OCI-LY7 (cell line): ENCODE data around the gene INPP5A. TPM values are rescaled to one million over a fixed set of nuclear protein-coding genes. Genes with fewer than 3 reads are reported as not detected.

ENCODE experiments used
- BruUV-seq: library from RNA; stranded (reverse); fragments of 400-500 nt; replicated peaks from 2 replicates; lab custom pipeline; 2021; lab: Mats Ljungman, UMichigan
- CTCF ChIA-PET: fragments of 300-600 bp; sonication (Branson Sonifier 250); formaldehyde crosslinking; loops from one replicate; lab custom pipeline; 2022; ENCODE audit warnings: antibody characterized with exemption; ENCODE audit not compliant: unreplicated experiment; lab: Charles Lee
- POLR2A ChIA-PET: fragments of 300-600 bp; sonication (Branson Sonifier 250); formaldehyde crosslinking; loops from one replicate; lab custom pipeline; 2022; ENCODE audit warnings: antibody characterized with exemption; lab: Charles Lee
- DNase-seq: peaks from one replicate; pipeline ENCODE4 v3.0.0-alpha.2; 2015; ENCODE audit warnings: low spot score
- H2AFZ ChIP-seq: fragments of 200-600 bp; sonication (generic), shearing (Covaris generic); 2 replicates; pipeline ENCODE4 v1.6.1; 2014; ENCODE audit warnings: mild to moderate bottlenecking, antibody characterized with exemption, low read length, moderate library complexity
- H3K27ac ChIP-seq: fragments of 200-600 bp; sonication (generic); 2 replicates; pipeline ENCODE4 v1.5.1; 2014; ENCODE audit warnings: mixed run types, low read depth, mild to moderate bottlenecking, moderate library complexity, low read length, inconsistent platforms; ENCODE audit not compliant: poor library complexity, severe bottlenecking
- H3K36me3 ChIP-seq: fragments of 200-600 bp; sonication (generic); 2 replicates; pipeline ENCODE4 v1.6.1; 2014; ENCODE audit warnings: mild to moderate bottlenecking, antibody characterized with exemption, low read length, moderate library complexity, mixed read lengths; ENCODE audit not compliant: insufficient read depth
- H3K4me1 ChIP-seq: fragments of 200-600 bp; sonication (generic); 2 replicates; pipeline ENCODE4 v1.5.1; 2014; ENCODE audit warnings: mild to moderate bottlenecking, low read length; ENCODE audit not compliant: insufficient read depth, poor library complexity, severe bottlenecking
- H3K4me2 ChIP-seq: fragments of 200-600 bp; sonication (generic); 2 replicates; pipeline ENCODE4 v1.6.1; 2014; ENCODE audit warnings: mild to moderate bottlenecking, low read length
- H3K4me3 ChIP-seq: fragments of 200-600 bp; sonication (generic); 2 replicates; pipeline ENCODE4 v1.5.1; 2014; ENCODE audit warnings: mild to moderate bottlenecking, low read depth, low read length; ENCODE audit not compliant: poor library complexity, severe bottlenecking
- H3K79me2 ChIP-seq: fragments of 200-600 bp; sonication (generic); 2 replicates; pipeline ENCODE4 v1.6.1; 2016; ENCODE audit warnings: low read depth, mild to moderate bottlenecking, low read length, moderate library complexity, mixed read lengths; ENCODE audit not compliant: insufficient read depth
- H3K9me2 ChIP-seq: fragments of 200-600 bp; sonication (generic); 2 replicates; pipeline ENCODE4 v1.6.1; 2016; ENCODE audit warnings: mild to moderate bottlenecking, low read length, mixed read lengths; ENCODE audit not compliant: insufficient read depth
- H3K9me3 ChIP-seq: fragments of 200-600 bp; sonication (generic); 2 replicates; pipeline ENCODE4 v1.6.1; 2014; ENCODE audit warnings: mild to moderate bottlenecking, mixed run types, low read length, mixed read lengths
- H4K20me1 ChIP-seq: fragments of 200-600 bp; sonication (generic); 2 replicates; pipeline ENCODE4 v1.6.1; 2014; ENCODE audit warnings: mild to moderate bottlenecking, antibody characterized with exemption, low read length, moderate library complexity, mixed read lengths; ENCODE audit not compliant: insufficient read depth
- CTCF ChIP-seq: fragments of 200-600 bp; sonication (generic); conservative IDR thresholded peaks from 2 replicates; pipeline ENCODE4 v1.5.1; 2014; ENCODE audit warnings: mild to moderate bottlenecking, antibody characterized with exemption, low read length, moderate library complexity, mixed read lengths
- EZH2phosphoT487 ChIP-seq: fragments of 200-600 bp; sonication (generic); IDR thresholded peaks from 2 replicates; pipeline ENCODE4 v1.6.1; 2018; ENCODE audit warnings: low read depth, borderline replicate concordance, mild to moderate bottlenecking, mixed run types, antibody characterized with exemption, low read length, moderate library complexity, mixed read lengths
- intact Hi-C: fragments of 100-400 bp; cut with micrococcal nuclease; formaldehyde crosslinking; loops from one replicate; pipeline ENCODE4 v1.10.0; 2022; ENCODE audit not compliant: unreplicated experiment
- total RNA-seq, 2 experiments: library from RNA; depleted of rRNA in 1 of 2; stranded (reverse); fragments of >200 nt in 1 of 2; shearing (Covaris generic) in 1 of 2; gene quantifications; 2 replicates each; pipeline ENCODE4 v1.2.3, GENCODE V29; 2014 to 2022

The INPP5A gene
- total RNA-seq, 2 experiments from 2014 or later = 14.5 to 18.4 TPM

DNA sequence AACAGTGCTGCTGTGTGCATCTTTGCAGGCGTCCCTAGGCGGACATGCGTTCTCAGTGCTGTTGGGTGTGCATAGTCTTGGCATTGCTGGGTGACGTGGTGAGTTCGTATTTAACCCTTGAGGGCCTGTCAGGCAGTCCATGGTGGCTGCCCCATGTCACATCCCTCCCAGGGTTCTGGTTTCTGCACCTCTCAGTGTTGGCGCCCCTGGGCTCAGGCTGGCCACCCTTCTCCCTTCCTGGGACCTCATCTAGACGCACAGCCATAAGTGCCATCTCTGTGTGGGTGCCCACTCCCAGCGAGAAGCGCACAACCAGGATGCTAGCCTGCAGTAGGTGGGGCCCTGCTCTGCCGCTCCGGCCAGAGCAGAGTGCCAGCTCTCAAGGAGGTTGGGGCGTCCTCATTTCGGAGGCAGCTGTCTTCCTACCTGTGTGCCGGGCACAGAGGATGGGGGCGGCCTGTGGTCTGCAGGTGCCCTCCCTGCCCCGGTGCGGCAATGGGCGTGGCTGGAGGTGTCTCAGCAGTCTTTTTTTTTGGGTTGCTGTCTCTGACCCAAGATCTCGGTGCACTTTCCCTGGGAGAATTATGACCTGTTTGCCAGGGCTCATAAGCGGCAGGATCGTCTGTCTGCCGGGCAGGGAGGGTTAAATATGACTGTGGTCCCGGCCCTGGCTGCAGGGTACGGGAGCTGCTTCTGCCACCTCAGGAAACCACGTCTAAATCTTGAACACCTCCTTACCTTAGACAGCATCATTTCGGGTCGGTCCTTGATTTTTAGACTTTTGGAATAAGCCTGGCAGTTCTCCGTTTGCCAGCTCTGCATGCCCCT, 6.5 kb downstream of the INPP5A start:
- H3K4me1 ChIP-seq = peaks cover 61% of the 10 kb centered on the region
- no peaks in the 10 kb centered on the region for H3K9me3 ChIP-seq
- H4K20me1 ChIP-seq = peaks cover 4% of the 10 kb centered on the region; the same call in 1 of the 2 replicates
- intact Hi-C loops = no loop called here
- no peak for DNase-seq
- peak overlapping the region; percentile 14; the same call in 1 of the 2 replicates for H2AFZ ChIP-seq
- peak overlapping the region; percentile 48 for H3K4me3 ChIP-seq
- peak overlapping the region; percentile 66 for H3K4me2 ChIP-seq
- CTCF ChIA-PET = no interaction called here
- no peak overlapping the region for H3K27ac ChIP-seq
- no peak for TF ChIP-seq CTCF
- TF ChIP-seq EZH2phosphoT487 = no peak
- no peaks in the 10 kb centered on the region for H3K9me2 ChIP-seq
- H3K79me2 ChIP-seq = no peaks in the 10 kb centered on the region
- BruUV-seq = no TSS peak
- no peaks in the 10 kb centered on the region for H3K36me3 ChIP-seq
- POLR2A ChIA-PET = no interaction called here

DNA sequence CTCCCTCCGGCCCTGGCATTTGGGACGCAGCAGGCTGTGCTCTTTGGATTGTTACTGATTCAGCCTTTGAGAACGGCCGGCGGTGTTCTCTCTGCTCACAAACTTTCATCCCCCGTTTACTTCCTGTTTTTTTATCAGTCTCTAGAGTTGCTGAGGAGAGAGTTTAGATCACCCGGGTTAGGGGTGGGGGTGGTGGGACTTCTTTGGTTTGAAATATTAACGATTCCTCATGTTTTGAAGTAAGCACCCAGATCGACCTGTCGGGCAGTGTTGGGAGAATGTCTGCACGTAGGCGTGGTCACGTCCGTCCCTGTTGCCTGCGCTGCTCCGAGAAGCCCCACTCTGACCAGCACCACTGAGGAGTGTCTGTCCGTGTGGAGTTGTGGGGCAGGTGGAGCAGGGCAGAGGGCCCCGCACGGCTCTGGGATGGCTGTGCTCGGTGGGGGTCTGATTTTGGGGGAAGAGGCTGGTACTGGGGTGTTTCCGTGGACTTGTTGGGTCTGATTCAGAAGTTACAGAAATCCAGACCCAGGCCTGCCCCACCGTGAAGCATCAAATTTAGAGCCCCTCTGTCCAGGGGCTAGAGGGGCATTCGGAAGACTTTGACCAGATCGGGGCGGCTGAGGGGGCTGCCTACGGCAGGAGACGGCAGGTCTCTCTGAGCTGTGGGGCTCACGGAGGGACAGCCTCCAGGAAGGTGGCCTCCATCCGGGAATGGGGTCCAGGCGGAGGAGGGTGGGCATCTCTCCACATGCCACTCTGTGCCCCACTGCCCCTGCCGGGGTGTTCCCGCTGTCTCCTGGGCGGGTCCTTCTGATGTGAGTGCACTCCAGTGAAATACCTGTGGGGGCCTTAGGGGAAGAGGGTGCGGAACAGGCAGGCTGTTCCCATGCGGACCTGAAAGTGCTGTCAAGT, 7.4 kb downstream of the INPP5A start:
- Histone ChIP-seq H3K9me3 (no peaks in the 10 kb centered on the region), H3K9me2 (no peaks in the 10 kb centered on the region), H3K79me2 (no peaks in the 10 kb centered on the region), H3K36me3 (no peaks in the 10 kb centered on the region), H3K27ac (no peak overlapping the region), H3K4me2 (peak overlapping the region; percentile 66), H3K4me1 (peaks cover 59% of the 10 kb centered on the region), H3K4me3 (peak overlapping the region; percentile 48), H2AFZ (peak overlapping the region; percentile 14; the same call in 1 of the 2 replicates), H4K20me1 (peaks cover 4% of the 10 kb centered on the region; the same call in 1 of the 2 replicates)
- intact Hi-C loops = no loop called here
- no TSS peak for BruUV-seq
- peak; percentile 51 for DNase-seq
- no peak for TF ChIP-seq EZH2phosphoT487
- no peak for TF ChIP-seq CTCF
- POLR2A ChIA-PET = no interaction called here
- CTCF ChIA-PET = no interaction called here
